Kidney (tissue), 14 donors: ENCODE data around the gene EMC6. TPM values are rescaled to one million over a fixed set of nuclear protein-coding genes. Genes with fewer than 3 reads are reported as not detected.

Experiments used
- DNase-seq, 5 donors: peaks; one replicate each; pipeline ENCODE4 v3.0.0-alpha.2; 2013 to 2020
- FAIRE-seq: peaks from 2 replicates; lab custom pipeline; 2012; peaks lifted over from hg19 to GRCh38; lab: Jason Lieb, UNC
- H3K27ac ChIP-seq, 2 donors: one replicate each; pipeline ENCODE4 v1.7.0; 2013; ENCODE audit warnings: low read depth in 2 of 2, low read length in 2 of 2, inconsistent platforms in 1 of 2
- H3K27me3 ChIP-seq: one replicate; pipeline ENCODE4 v1.7.1; 2013; ENCODE audit warnings: low read length, inconsistent platforms; ENCODE audit not compliant: control insufficient read depth, insufficient read depth
- H3K36me3 ChIP-seq, 3 donors: one replicate each; pipeline versions ENCODE4 v1.7.0 to v1.7.1; 2013; ENCODE audit warnings: low read length in 3 of 3, control low read depth in 1 of 3, inconsistent platforms in 1 of 3; ENCODE audit not compliant: insufficient read depth in 3 of 3, control insufficient read depth in 2 of 3
- H3K4me1 ChIP-seq, 3 donors: one replicate each; pipeline versions ENCODE4 v1.7.0 to v1.7.1; 2013; ENCODE audit warnings: low read length in 3 of 3, inconsistent platforms in 1 of 3, low read depth in 1 of 3; ENCODE audit not compliant: control insufficient read depth in 2 of 3, insufficient read depth in 2 of 3
- H3K4me3 ChIP-seq, 3 donors: one replicate each; pipeline versions ENCODE4 v1.7.0 to v1.8.1; 2013; ENCODE audit warnings: low read length in 3 of 3, control low read depth in 1 of 3, inconsistent platforms in 1 of 3
- H3K9ac ChIP-seq, 3 donors: one replicate each; pipeline versions ENCODE4 v1.7.0 to v1.7.1; 2013; ENCODE audit warnings: low read length in 3 of 3, control low read depth in 1 of 3, inconsistent platforms in 1 of 3
- H3K9me3 ChIP-seq, 3 donors: one replicate each; pipeline versions ENCODE4 v1.7.0 to v1.7.1; 2013; ENCODE audit warnings: low read length in 3 of 3, control low read depth in 1 of 3, inconsistent platforms in 1 of 3; ENCODE audit not compliant: control insufficient read depth in 2 of 3, insufficient read depth in 1 of 3
- CTCF ChIP-seq: IDR thresholded peaks from 3 replicates; pipeline ENCODE4 v1.5.1; 2012; ENCODE audit warnings: mild to moderate bottlenecking, moderate library complexity, borderline replicate concordance; ENCODE audit not compliant: insufficient read depth; ENCODE audit errors: extremely low read depth
- intact Hi-C: fragments of 100-400 bp; cut with DNase I; formaldehyde crosslinking; loops from one replicate; pipeline ENCODE4 v1.11.1; 2022
- polyA plus RNA-seq: library from polyadenylated mRNA; stranded (reverse); fragments of 350-450 nt; fragmentation: Illumina TruSeq; extraction: RNeasy Lipid Tissue Mini Kit (QIAGEN cat#74804); gene quantifications from one replicate; pipeline ENCODE4 v1.2.3, GENCODE V29; 2014; ENCODE audit warnings: low read depth, low replicate concordance; ENCODE audit not compliant: insufficient read depth
- total RNA-seq: library from RNA; stranded (reverse); fragmentation: NEBNext Ultra II Directional; extraction: Animal tissue kit (Norgen Biotek cat#: 25700); gene quantifications from one replicate; pipeline ENCODE4 v1.2.1, GENCODE V29; 2021
- donor health status: control.
- donor health status: control.
- donor health status: control.
- donor health status: control.
- donor health status: control.
- donor health status: DM: yes; HTN: yes; CAD: no.
- donor health status: Normal renal cell carcinoma (clear cell type).

EMC6 gene
- total and polyA plus RNA-seq, 2 donors from 2014 or later = 25.6 to 77.1 TPM

GRCh38 chr17:3681057-3681456 is 12.4 kb downstream of the EMC6 start:
- Histone ChIP-seq H3K4me1 (no peaks in the 10 kb centered on the region), H3K9ac (no peak overlapping the region), H3K27ac (no peak overlapping the region), H3K36me3 (no peaks in the 10 kb centered on the region), H3K4me3 (no peak overlapping the region), H3K9me3 (no peaks in the 10 kb centered on the region), H3K27me3 (peaks cover 3% of the 10 kb centered on the region)
- peak in 1 of 5 donors; percentile 54 for DNase-seq
- no peak for FAIRE-seq
- TF ChIP-seq CTCF = no peak
- intact Hi-C loops = no loop called here

- Histone ChIP-seq H3K9me3 (no peaks in the 10 kb centered on the region), H3K4me3 (no peak overlapping the region), H3K27me3 (peaks cover 3% of the 10 kb centered on the region), H3K27ac (no peak overlapping the region), H3K36me3 (no peaks in the 10 kb centered on the region), H3K4me1 (no peaks in the 10 kb centered on the region), H3K9ac (no peak overlapping the region)
- intact Hi-C loops = no loop called here
- no peak for FAIRE-seq
- peak in 1 of 5 donors; percentile 61 for DNase-seq
- no peak for TF ChIP-seq CTCF
These were observed 13.0 kb downstream of the EMC6 start for GRCh38 chr17:3681565-3681964.

- TF ChIP-seq CTCF = no peak
- intact Hi-C loops = no loop called here
- Histone ChIP-seq H3K4me3 (no peak overlapping the region), H3K27me3 (peaks cover 3% of the 10 kb centered on the region), H3K4me1 (no peaks in the 10 kb centered on the region), H3K9ac (no peak overlapping the region), H3K36me3 (no peaks in the 10 kb centered on the region), H3K9me3 (no peaks in the 10 kb centered on the region), H3K27ac (no peak overlapping the region)
- FAIRE-seq (no peak), DNase-seq (peak in 1 of 5 donors; percentile 63)
These were observed 13.4 kb downstream of the EMC6 start for GRCh38 chr17:3682033-3682432.

- peak; percentile 83 for TF ChIP-seq CTCF
- H3K27ac ChIP-seq = no peak overlapping the region
- no peaks in the 10 kb centered on the region for H3K4me1 ChIP-seq
- H3K27me3 ChIP-seq = peaks cover 3% of the 10 kb centered on the region
- intact Hi-C loops = no loop called here
- no peaks in the 10 kb centered on the region for H3K9me3 ChIP-seq
- peak in 1 of 5 donors; percentile 62 for DNase-seq
- FAIRE-seq = no peak
- H3K9ac ChIP-seq = no peak overlapping the region
- H3K36me3 ChIP-seq = no peaks in the 10 kb centered on the region
- H3K4me3 ChIP-seq = no peak overlapping the region
These were observed 14.5 kb downstream of the EMC6 start for GRCh38 chr17:3683054-3683511.
